Hematopoietic multipotent progenitor cell treated with erythropoietin and hydrocortisone succinate and interleukin-3 and kit ligand, for 6 days (in vitro differentiated cells): ENCODE data around the gene BICDL2.
"Not testable (repeated sequence)": the region's sequence is repeated elsewhere in the genome, so short reads cannot be mapped to it uniquely, and the experiment has no call there.

Experiments
- DNase-seq: peaks from one replicate; pipeline ENCODE4 v3.0.0-alpha.2; 2015

BICDL2 gene

GRCh38 chr16:3036726-3037315 is at the start of gene BICDL2:
BICDL2 (minus strand) TSS chr16:3036944; CDS start chr16:3035496, 1,448 bp downstream.
- DNase-seq: no peak

- DNase-seq: no peak
These were observed 49.3 kb upstream of the BICDL2 start for GRCh38 chr16:3085868-3086595.

- DNase-seq: no peak
These were observed 48.4 kb upstream of the BICDL2 start for GRCh38 chr16:3084969-3085670.

GRCh38 chr16:3084491-3084890 is 47.7 kb upstream of the BICDL2 start:
- DNase-seq: no peak

- not testable (repeated sequence) for DNase-seq
These were observed 46.7 kb upstream of the BICDL2 start for GRCh38 chr16:3083408-3083807.

GRCh38 chr16:3081957-3082356 is 45.2 kb upstream of the BICDL2 start:
- not testable (repeated sequence) for DNase-seq

- DNase-seq: no peak
These were observed 43.3 kb upstream of the BICDL2 start for GRCh38 chr16:3080024-3080423.

- no peak for DNase-seq
These were observed 39.8 kb upstream of the BICDL2 start for GRCh38 chr16:3076577-3076976.

GRCh38 chr16:3075946-3076345 is 39.2 kb upstream of the BICDL2 start:
- not testable (repeated sequence) for DNase-seq

GRCh38 chr16:3075523-3075915 is 38.8 kb upstream of the BICDL2 start:
- DNase-seq: no peak

- DNase-seq: peak; percentile 80
These were observed 38.2 kb upstream of the BICDL2 start for GRCh38 chr16:3074860-3075522.

GRCh38 chr16:3073448-3073847 is 36.7 kb upstream of the BICDL2 start:
- DNase-seq: no peak

GRCh38 chr16:3072576-3073263 is 36.0 kb upstream of the BICDL2 start:
- not testable (repeated sequence) for DNase-seq

- DNase-seq: not testable (repeated sequence)
These were observed 35.4 kb upstream of the BICDL2 start for GRCh38 chr16:3072148-3072547.

GRCh38 chr16:3071655-3072054 is 34.9 kb upstream of the BICDL2 start:
- DNase-seq: no peak

GRCh38 chr16:3070608-3071111 is 33.9 kb upstream of the BICDL2 start:
- DNase-seq: no peak

- not testable (repeated sequence) for DNase-seq
These were observed 32.4 kb upstream of the BICDL2 start for GRCh38 chr16:3069146-3069545.

- DNase-seq: no peak
These were observed 31.7 kb upstream of the BICDL2 start for GRCh38 chr16:3068487-3068886.

GRCh38 chr16:3066440-3066748 is 29.6 kb upstream of the BICDL2 start:
- DNase-seq: no peak

GRCh38 chr16:3065742-3066439 is 29.1 kb upstream of the BICDL2 start:
- DNase-seq: no peak

GRCh38 chr16:3065069-3065741 is 28.5 kb upstream of the BICDL2 start, which contains the start of gene IL32:
IL32 (plus strand) TSS chr16:3065640; CDS start chr16:3065812, 172 bp downstream.
- no peak for DNase-seq
